HepG2 (cell line): ENCODE data around the gene CLCN2. TPM values are rescaled to one million over a fixed set of nuclear protein-coding genes. Genes with fewer than 3 reads are reported as not detected.

Experiments used
- ARNT2 ChIP-seq: sonication (generic); formaldehyde crosslinking; IDR thresholded peaks from 2 replicates; pipeline ENCODE4 v1.8.0; 2022; ENCODE audit warnings: mild to moderate bottlenecking, low read depth, missing genetic modification reagents, moderate library complexity
- EHMT2 ChIP-seq: fragments of 200-600 bp; sonication (generic); IDR thresholded peaks from 2 replicates; pipeline ENCODE4 v1.7.0; 2017; ENCODE audit warnings: antibody characterized with exemption, low read depth, low read length, borderline replicate concordance
- GATAD2A ChIP-seq: IDR thresholded peaks from 2 replicates; pipeline ENCODE4 v1.6.1; 2016
- KAT7 ChIP-seq: IDR thresholded peaks from 2 replicates; pipeline ENCODE4 v1.6.1; 2018; ENCODE audit warnings: borderline replicate concordance, missing compliant biosample characterization
- MED1 ChIP-seq: sonication (generic); formaldehyde crosslinking; IDR thresholded peaks from 2 replicates; pipeline ENCODE4 v1.4.0; 2020; ENCODE audit warnings: missing genetic modification reagents
- THAP11 ChIP-seq: IDR thresholded peaks from 2 replicates; pipeline ENCODE4 v1.6.1; 2016; ENCODE audit warnings: missing biosample characterization, missing genetic modification reagents
- TOE1 ChIP-seq: sonication (generic); formaldehyde crosslinking; IDR thresholded peaks from 2 replicates; pipeline ENCODE4 v1.4.0; 2020; ENCODE audit warnings: mild to moderate bottlenecking, missing genetic modification reagents
- TP53 ChIP-seq: sonication (generic); formaldehyde crosslinking; conservative IDR thresholded peaks from 2 replicates; pipeline ENCODE4 v1.4.0; 2020; ENCODE audit warnings: missing genetic modification reagents
- ZMAT3 ChIP-seq: sonication (generic); formaldehyde crosslinking; conservative IDR thresholded peaks from 2 replicates; pipeline ENCODE4 v1.7.0; 2021; ENCODE audit warnings: missing genetic modification reagents
- ZNF891 ChIP-seq: sonication (generic); formaldehyde crosslinking; IDR thresholded peaks from 2 replicates; pipeline ENCODE4 v1.5.0; 2020; ENCODE audit warnings: mild to moderate bottlenecking, missing genetic modification reagents
- polyA plus RNA-seq, 8 experiments: library from polyadenylated mRNA; depleted of rRNA in 3 of 8; stranded (reverse) in 7 of 8; unstranded in 1 of 8; fragments of >200 nt; fragmentation: Illumina TruSeq in 4 of 8; extraction: Trizol in 4 of 8; gene quantifications; 2 replicates each; pipeline versions ENCODE4 v1.2.1 to v1.2.3, GENCODE V29; 2011 to 2016; ENCODE audit warnings: low read depth in 4 of 8, missing spikeins in 1 of 8, mixed read lengths in 1 of 8; ENCODE audit not compliant: insufficient read depth in 1 of 8
- total RNA-seq, 5 experiments: library from RNA; depleted of rRNA; stranded (reverse); fragments of >200 nt; fragmentation: Illumina TruSeq; extraction: Trizol; gene quantifications; 2 replicates each; pipeline ENCODE4 v1.2.3, GENCODE V29; 2016; ENCODE audit warnings: low read depth in 1 of 5
- TF ChIP-seq, protein P1 (sequence below), 2 experiments: sonication (generic) in 1 of 2; formaldehyde crosslinking in 1 of 2; IDR thresholded peaks; 2 replicates each; pipeline versions ENCODE4 v1.5.1 to v1.6.1; 2011 to 2020; ENCODE audit warnings: borderline replicate concordance in 1 of 2, low read depth in 1 of 2, low read length in 1 of 2, mild to moderate bottlenecking in 1 of 2, missing genetic modification reagents in 1 of 2, moderate library complexity in 1 of 2
- TF ChIP-seq, protein P2 (sequence below): sonication (generic); formaldehyde crosslinking; IDR thresholded peaks from 2 replicates; pipeline ENCODE4 v1.4.0; 2020; ENCODE audit warnings: mild to moderate bottlenecking, missing genetic modification reagents
- TF ChIP-seq, protein P3 (sequence below): sonication (generic); formaldehyde crosslinking; IDR thresholded peaks from 2 replicates; pipeline ENCODE4 v1.5.1; 2020; ENCODE audit warnings: missing genetic modification reagents, mild to moderate bottlenecking, borderline replicate concordance
- TF ChIP-seq, protein P4 (sequence below): sonication (generic); formaldehyde crosslinking; IDR thresholded peaks from 2 replicates; pipeline ENCODE4 v1.5.0; 2020; ENCODE audit warnings: mild to moderate bottlenecking, missing genetic modification reagents, borderline replicate concordance
- TF ChIP-seq, protein P5 (sequence below): sonication (generic); formaldehyde crosslinking; IDR thresholded peaks from 2 replicates; pipeline ENCODE4 v1.4.0; 2020; ENCODE audit warnings: missing genetic modification reagents
- TF ChIP-seq, protein P6 (sequence below): IDR thresholded peaks from 2 replicates; pipeline ENCODE4 v1.6.1; 2012; ENCODE audit warnings: inconsistent platforms

CLCN2 gene
- total and polyA plus RNA-seq, 2 of the 13 experiments (the other 11 are each of a cell fraction or from before 2014, with no cell fraction given): 11.4 to 13.5 TPM

DNA sequence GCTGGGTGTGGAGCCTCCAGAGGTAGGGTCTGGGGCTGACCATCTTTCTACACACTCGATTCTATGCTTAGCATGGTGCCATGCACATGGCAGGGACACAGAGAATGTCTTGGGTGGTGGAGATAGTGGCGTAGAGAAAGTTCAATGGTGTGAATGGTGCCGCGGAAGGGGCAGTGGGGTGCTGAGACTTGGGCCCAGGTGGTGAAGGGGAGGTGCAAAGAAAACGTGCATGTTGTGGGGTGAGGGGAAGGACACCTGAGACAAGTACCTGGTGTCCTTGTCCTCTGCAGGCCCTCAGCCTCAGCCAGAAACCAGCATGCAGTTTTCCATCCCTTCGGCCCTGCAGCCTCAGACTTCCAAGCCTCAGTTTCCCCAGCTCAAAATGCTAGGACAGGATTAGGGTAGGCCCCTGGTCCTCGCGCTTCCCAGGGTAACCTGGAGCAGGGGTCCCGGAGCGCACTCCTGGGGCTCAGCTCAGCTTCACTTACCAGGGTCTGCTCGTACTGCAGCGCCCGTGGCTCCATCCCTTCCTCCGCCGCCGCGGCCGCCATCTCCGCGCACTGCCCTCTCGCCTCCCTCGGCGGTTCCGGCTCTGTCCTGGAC lies 375 bp downstream of the CLCN2 start (continued):
- TF ChIP-seq, protein P1, sequence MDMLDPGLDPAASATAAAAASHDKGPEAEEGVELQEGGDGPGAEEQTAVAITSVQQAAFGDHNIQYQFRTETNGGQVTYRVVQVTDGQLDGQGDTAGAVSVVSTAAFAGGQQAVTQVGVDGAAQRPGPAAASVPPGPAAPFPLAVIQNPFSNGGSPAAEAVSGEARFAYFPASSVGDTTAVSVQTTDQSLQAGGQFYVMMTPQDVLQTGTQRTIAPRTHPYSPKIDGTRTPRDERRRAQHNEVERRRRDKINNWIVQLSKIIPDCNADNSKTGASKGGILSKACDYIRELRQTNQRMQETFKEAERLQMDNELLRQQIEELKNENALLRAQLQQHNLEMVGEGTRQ (IDR thresholded peaks at IDR 0.05; ENCODE audit: low read depth, low read length): no peak
- TF ChIP-seq, protein P1 (CRISPR knock-in tag; IDR thresholded peaks at IDR 0.05; ENCODE audit: borderline replicate concordance): no peak
- TF ChIP-seq ARNT2 (CRISPR knock-in tag) (no peak), TOE1 (no peak), ZNF891 (CRISPR knock-in tag) (peak; percentile 52; the same call in 1 of the 2 replicates), MED1 (CRISPR knock-in tag) (no peak), KAT7 (CRISPR knock-in tag) (peak; percentile 43; the same call in 1 of the 2 replicates), TP53 (CRISPR knock-in tag) (no peak), THAP11 (CRISPR knock-in tag) (0 out of 2 replicates have a peak, but pooled peaks have one; percentile 5), EHMT2 (no peak), GATAD2A (CRISPR knock-in tag) (no peak), ZMAT3 (CRISPR knock-in tag) (no peak)
- TF ChIP-seq, protein P2, sequence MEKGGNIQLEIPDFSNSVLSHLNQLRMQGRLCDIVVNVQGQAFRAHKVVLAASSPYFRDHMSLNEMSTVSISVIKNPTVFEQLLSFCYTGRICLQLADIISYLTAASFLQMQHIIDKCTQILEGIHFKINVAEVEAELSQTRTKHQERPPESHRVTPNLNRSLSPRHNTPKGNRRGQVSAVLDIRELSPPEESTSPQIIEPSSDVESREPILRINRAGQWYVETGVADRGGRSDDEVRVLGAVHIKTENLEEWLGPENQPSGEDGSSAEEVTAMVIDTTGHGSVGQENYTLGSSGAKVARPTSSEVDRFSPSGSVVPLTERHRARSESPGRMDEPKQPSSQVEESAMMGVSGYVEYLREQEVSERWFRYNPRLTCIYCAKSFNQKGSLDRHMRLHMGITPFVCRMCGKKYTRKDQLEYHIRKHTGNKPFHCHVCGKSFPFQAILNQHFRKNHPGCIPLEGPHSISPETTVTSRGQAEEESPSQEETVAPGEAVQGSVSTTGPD (CRISPR knock-in tag): no peak
- TF ChIP-seq, protein P3, sequence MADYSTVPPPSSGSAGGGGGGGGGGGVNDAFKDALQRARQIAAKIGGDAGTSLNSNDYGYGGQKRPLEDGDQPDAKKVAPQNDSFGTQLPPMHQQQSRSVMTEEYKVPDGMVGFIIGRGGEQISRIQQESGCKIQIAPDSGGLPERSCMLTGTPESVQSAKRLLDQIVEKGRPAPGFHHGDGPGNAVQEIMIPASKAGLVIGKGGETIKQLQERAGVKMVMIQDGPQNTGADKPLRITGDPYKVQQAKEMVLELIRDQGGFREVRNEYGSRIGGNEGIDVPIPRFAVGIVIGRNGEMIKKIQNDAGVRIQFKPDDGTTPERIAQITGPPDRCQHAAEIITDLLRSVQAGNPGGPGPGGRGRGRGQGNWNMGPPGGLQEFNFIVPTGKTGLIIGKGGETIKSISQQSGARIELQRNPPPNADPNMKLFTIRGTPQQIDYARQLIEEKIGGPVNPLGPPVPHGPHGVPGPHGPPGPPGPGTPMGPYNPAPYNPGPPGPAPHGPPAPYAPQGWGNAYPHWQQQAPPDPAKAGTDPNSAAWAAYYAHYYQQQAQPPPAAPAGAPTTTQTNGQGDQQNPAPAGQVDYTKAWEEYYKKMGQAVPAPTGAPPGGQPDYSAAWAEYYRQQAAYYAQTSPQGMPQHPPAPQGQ (CRISPR knock-in tag): peak; percentile 79; the same call in 1 of the 2 replicates
- TF ChIP-seq, protein P4, sequence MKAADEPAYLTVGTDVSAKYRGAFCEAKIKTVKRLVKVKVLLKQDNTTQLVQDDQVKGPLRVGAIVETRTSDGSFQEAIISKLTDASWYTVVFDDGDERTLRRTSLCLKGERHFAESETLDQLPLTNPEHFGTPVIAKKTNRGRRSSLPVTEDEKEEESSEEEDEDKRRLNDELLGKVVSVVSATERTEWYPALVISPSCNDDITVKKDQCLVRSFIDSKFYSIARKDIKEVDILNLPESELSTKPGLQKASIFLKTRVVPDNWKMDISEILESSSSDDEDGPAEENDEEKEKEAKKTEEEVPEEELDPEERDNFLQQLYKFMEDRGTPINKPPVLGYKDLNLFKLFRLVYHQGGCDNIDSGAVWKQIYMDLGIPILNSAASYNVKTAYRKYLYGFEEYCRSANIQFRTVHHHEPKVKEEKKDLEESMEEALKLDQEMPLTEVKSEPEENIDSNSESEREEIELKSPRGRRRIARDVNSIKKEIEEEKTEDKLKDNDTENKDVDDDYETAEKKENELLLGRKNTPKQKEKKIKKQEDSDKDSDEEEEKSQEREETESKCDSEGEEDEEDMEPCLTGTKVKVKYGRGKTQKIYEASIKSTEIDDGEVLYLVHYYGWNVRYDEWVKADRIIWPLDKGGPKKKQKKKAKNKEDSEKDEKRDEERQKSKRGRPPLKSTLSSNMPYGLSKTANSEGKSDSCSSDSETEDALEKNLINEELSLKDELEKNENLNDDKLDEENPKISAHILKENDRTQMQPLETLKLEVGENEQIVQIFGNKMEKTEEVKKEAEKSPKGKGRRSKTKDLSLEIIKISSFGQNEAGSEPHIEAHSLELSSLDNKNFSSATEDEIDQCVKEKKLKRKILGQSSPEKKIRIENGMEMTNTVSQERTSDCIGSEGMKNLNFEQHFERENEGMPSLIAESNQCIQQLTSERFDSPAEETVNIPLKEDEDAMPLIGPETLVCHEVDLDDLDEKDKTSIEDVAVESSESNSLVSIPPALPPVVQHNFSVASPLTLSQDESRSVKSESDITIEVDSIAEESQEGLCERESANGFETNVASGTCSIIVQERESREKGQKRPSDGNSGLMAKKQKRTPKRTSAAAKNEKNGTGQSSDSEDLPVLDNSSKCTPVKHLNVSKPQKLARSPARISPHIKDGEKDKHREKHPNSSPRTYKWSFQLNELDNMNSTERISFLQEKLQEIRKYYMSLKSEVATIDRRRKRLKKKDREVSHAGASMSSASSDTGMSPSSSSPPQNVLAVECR (CRISPR knock-in tag): peak; percentile 25; the same call in 1 of the 2 replicates
- TF ChIP-seq, protein P5, sequence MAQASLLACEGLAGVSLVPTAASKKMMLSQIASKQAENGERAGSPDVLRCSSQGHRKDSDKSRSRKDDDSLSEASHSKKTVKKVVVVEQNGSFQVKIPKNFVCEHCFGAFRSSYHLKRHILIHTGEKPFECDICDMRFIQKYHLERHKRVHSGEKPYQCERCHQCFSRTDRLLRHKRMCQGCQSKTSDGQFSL (CRISPR knock-in tag): no peak
- TF ChIP-seq, protein P6, sequence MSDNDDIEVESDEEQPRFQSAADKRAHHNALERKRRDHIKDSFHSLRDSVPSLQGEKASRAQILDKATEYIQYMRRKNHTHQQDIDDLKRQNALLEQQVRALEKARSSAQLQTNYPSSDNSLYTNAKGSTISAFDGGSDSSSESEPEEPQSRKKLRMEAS: no peak; the same call in 1 of the 2 replicates
